A673 (cell line): Measurements from ENCODE around the gene SEBOX. TPM values are rescaled to one million over a fixed set of nuclear protein-coding genes. Genes with fewer than 3 reads are reported as not detected.

ENCODE experiments used
- BruUV-seq: library from RNA; stranded (reverse); fragments of 400-500 nt; replicated peaks from 2 replicates; lab custom pipeline; 2021; lab: Mats Ljungman, UMichigan
- CTCF ChIA-PET: fragments of 300-600 bp; sonication (Branson Sonifier 250); formaldehyde crosslinking; loops from one replicate; lab custom pipeline; 2022; ENCODE audit warnings: antibody characterized with exemption; lab: Charles Lee
- POLR2A ChIA-PET: fragments of 300-600 bp; sonication (Branson Sonifier 250); formaldehyde crosslinking; loops from one replicate; lab custom pipeline; 2022; ENCODE audit warnings: antibody characterized with exemption; ENCODE audit not compliant: low non-redundant PET; lab: Charles Lee
- DNase-seq: peaks from one replicate; pipeline ENCODE4 v3.0.0-alpha.2; 2015; ENCODE audit warnings: low spot score
- H3K27ac ChIP-seq: fragments of 200-600 bp; sonication (generic); 2 replicates; pipeline ENCODE4 v1.5.1; 2016; ENCODE audit warnings: mixed run types, low read depth, mild to moderate bottlenecking, mixed read lengths, antibody characterized with exemption, low read length; ENCODE audit not compliant: poor library complexity, severe bottlenecking
- H3K27me3 ChIP-seq: fragments of 200-600 bp; sonication (generic); replicated peaks from 2 replicates; pipeline ENCODE4 v1.6.1; 2017; ENCODE audit warnings: mixed run types, low read depth, mild to moderate bottlenecking, mixed read lengths, antibody characterized with exemption, low read length; ENCODE audit not compliant: insufficient read depth, poor library complexity
- H3K36me3 ChIP-seq: fragments of 200-600 bp; sonication (generic); 2 replicates; pipeline ENCODE4 v1.6.1; 2016; ENCODE audit warnings: mixed run types, mild to moderate bottlenecking, mixed read lengths, antibody characterized with exemption, low read length; ENCODE audit not compliant: insufficient read depth, poor library complexity, severe bottlenecking
- H3K4me1 ChIP-seq: fragments of 200-600 bp; sonication (generic); 2 replicates; pipeline ENCODE4 v1.6.1; 2017; ENCODE audit warnings: mixed run types, mild to moderate bottlenecking, mixed read lengths, antibody characterized with exemption, low read length; ENCODE audit not compliant: insufficient read depth, poor library complexity, severe bottlenecking
- H3K4me3 ChIP-seq: fragments of 200-600 bp; sonication (generic); 2 replicates; pipeline ENCODE4 v1.5.1; 2016; ENCODE audit warnings: low read depth, mixed run types, mild to moderate bottlenecking, mixed read lengths, low read length; ENCODE audit not compliant: poor library complexity, severe bottlenecking
- H3K9me3 ChIP-seq: fragments of 200-600 bp; sonication (generic); 2 replicates; pipeline ENCODE4 v1.6.1; 2016; ENCODE audit warnings: mixed run types, low read depth, mild to moderate bottlenecking, mixed read lengths, antibody characterized with exemption, low read length; ENCODE audit not compliant: poor library complexity, severe bottlenecking
- CTCF ChIP-seq: fragments of 300-800, 200-600 bp; sonication (generic); conservative IDR thresholded peaks from 2 replicates; pipeline ENCODE4 v1.5.1; 2017; ENCODE audit warnings: low read depth, mild to moderate bottlenecking, antibody characterized with exemption, low read length, moderate library complexity, mixed read lengths
- EZH2 ChIP-seq: fragments of 200-600 bp; sonication (generic); IDR thresholded peaks from 2 replicates; pipeline ENCODE4 v1.6.1; 2017; ENCODE audit warnings: borderline replicate concordance, low read depth, mild to moderate bottlenecking, mixed read lengths, antibody characterized with exemption, low read length; ENCODE audit not compliant: poor library complexity, severe bottlenecking
- intact Hi-C: fragments of 100-400 bp; cut with micrococcal nuclease; formaldehyde crosslinking; loops from one replicate; pipeline ENCODE4 v1.10.0; 2022; ENCODE audit not compliant: unreplicated experiment
- total RNA-seq: library from RNA; stranded (reverse); gene quantifications from 2 replicates; pipeline ENCODE4 v1.2.3, GENCODE V29; 2021

Gene SEBOX
- total RNA-seq, 1 experiment from 2014 or later, result not detected

GRCh38 chr17:28404007-28404406 lies 39.0 kb upstream of the SEBOX start:
- DNase-seq, result no peak
- H3K27ac ChIP-seq, result no peak overlapping the region
- ChIA-PET POLR2A (no interaction called here), CTCF (interaction anchor here (1.0 kb wide), 1 partner anchor 13 kb away, joined by 4 read pairs; no protein-coding TSS in a partner anchor)
- no peaks in the 10 kb centered on the region for H3K9me3 ChIP-seq
- H3K4me3 ChIP-seq, result no peak overlapping the region
- no peaks in the 10 kb centered on the region for H3K36me3 ChIP-seq
- peaks cover 7% of the 10 kb centered on the region for H3K4me1 ChIP-seq
- TF ChIP-seq CTCF (no peak), EZH2 (no peak)
- intact Hi-C loops, result no loop called here
- H3K27me3 ChIP-seq, result no peaks in the 10 kb centered on the region
- BruUV-seq, result no TSS peak

GRCh38 chr17:28402844-28403243 lies 37.8 kb upstream of the SEBOX start:
- Histone ChIP-seq H3K27me3 (no peaks in the 10 kb centered on the region), H3K9me3 (no peaks in the 10 kb centered on the region), H3K27ac (no peak overlapping the region), H3K36me3 (peaks cover 2% of the 10 kb centered on the region), H3K4me1 (peaks cover 4% of the 10 kb centered on the region), H3K4me3 (no peak overlapping the region)
- CTCF ChIA-PET, result no interaction called here
- BruUV-seq, result no TSS peak
- no peak for TF ChIP-seq EZH2
- no peak for TF ChIP-seq CTCF
- intact Hi-C loops, result no loop called here
- no peak for DNase-seq
- POLR2A ChIA-PET, result no interaction called here

GRCh38 chr17:28402224-28402630 lies 37.2 kb upstream of the SEBOX start:
- peaks cover 3% of the 10 kb centered on the region for H3K36me3 ChIP-seq
- BruUV-seq, result no TSS peak
- no peak overlapping the region for H3K4me3 ChIP-seq
- no peaks in the 10 kb centered on the region for H3K27me3 ChIP-seq
- ChIA-PET POLR2A (no interaction called here), CTCF (no interaction called here)
- DNase-seq, result no peak
- TF ChIP-seq CTCF (no peak), EZH2 (no peak)
- no peaks in the 10 kb centered on the region for H3K9me3 ChIP-seq
- intact Hi-C loops, result no loop called here
- no peaks in the 10 kb centered on the region for H3K4me1 ChIP-seq
- no peak overlapping the region for H3K27ac ChIP-seq
